Astrocyte of the spinal cord (primary cell): ENCODE measurements around the gene WDR45B.

Experiments
- DNase-seq: peaks from one replicate; pipeline ENCODE4 v3.0.0; 2011; ENCODE audit warnings: low read depth, low spot score
- H3K4me3 ChIP-seq: 2 replicates; pipeline ENCODE4 v1.5.1; 2011; ENCODE audit warnings: low read depth, mild to moderate bottlenecking, low read length, moderate library complexity
- CTCF ChIP-seq: IDR thresholded peaks from 2 replicates; pipeline ENCODE4 v1.5.1; 2012; ENCODE audit warnings: low read depth, mild to moderate bottlenecking, low read length, inconsistent platforms
- in situ Hi-C: cut with HindIII; loops from 2 replicates; pipeline ENCODE4 v1.10.0; 2017; ENCODE audit warnings: low sequenced_read_pairs

Gene WDR45B

GRCh38 chr17:82648165-82648668 is at the start of gene WDR45B:
TSS of gene WDR45B (minus strand) at chr17:82648444. CDS start at chr17:82648340, 104 bp downstream.
- no peak for TF ChIP-seq CTCF

GRCh38 chr17:82697808-82698064 is 49.5 kb upstream of the WDR45B start:
- H3K4me3 ChIP-seq, result peak overlapping the region; percentile 52
- DNase-seq, result no peak
- no peak for TF ChIP-seq CTCF
- in situ Hi-C loops, result no loop called here

More at GRCh38 chr17:82648165-82648668, at the start of gene WDR45B:
- H3K4me3 ChIP-seq, result peak within 1 kb of the TSS; percentile 92
- in situ Hi-C loops, result no loop called here
- DNase-seq, result peak; percentile 99

GRCh38 chr17:82696916-82697807 is 48.9 kb upstream of the WDR45B start:
- peak overlapping the region; percentile 52 for H3K4me3 ChIP-seq
- DNase-seq, result no peak
- in situ Hi-C loops, result no loop called here
- no peak for TF ChIP-seq CTCF

- no peak for TF ChIP-seq CTCF
- in situ Hi-C loops, result no loop called here
- no peak for DNase-seq
- H3K4me3 ChIP-seq, result no peak overlapping the region
Observed at GRCh38 chr17:82696259-82696658, 48.0 kb upstream of the WDR45B start.

- DNase-seq, result no peak
- in situ Hi-C loops, result no loop called here
- no peak overlapping the region for H3K4me3 ChIP-seq
- no peak for TF ChIP-seq CTCF
Observed at GRCh38 chr17:82694647-82695046, 46.4 kb upstream of the WDR45B start.

- in situ Hi-C loops, result no loop called here
- no peak for DNase-seq
- TF ChIP-seq CTCF, result no peak
- no peak overlapping the region for H3K4me3 ChIP-seq
Observed at GRCh38 chr17:82693168-82693867, 45.1 kb upstream of the WDR45B start.
